Mucosa of rectum (tissue), 2 donors: Measurements from ENCODE around the gene BRD4.

Experiments used
- H3K27ac ChIP-seq, 2 donors: one replicate each; pipeline ENCODE4 v1.7.0; 2013; ENCODE audit warnings: inconsistent platforms in 2 of 2, low read depth in 2 of 2, low read length in 2 of 2
- H3K27me3 ChIP-seq, 2 donors: one replicate each; pipeline ENCODE4 v1.7.0; 2013; ENCODE audit warnings: low read length in 2 of 2; ENCODE audit not compliant: control insufficient read depth in 2 of 2, insufficient read depth in 2 of 2
- H3K36me3 ChIP-seq, 2 donors: one replicate each; pipeline ENCODE4 v1.7.0; 2013; ENCODE audit warnings: low read length in 2 of 2; ENCODE audit not compliant: control insufficient read depth in 2 of 2, insufficient read depth in 2 of 2
- H3K4me1 ChIP-seq, 2 donors: one replicate each; pipeline ENCODE4 v1.7.0; 2013; ENCODE audit warnings: low read length in 2 of 2, mild to moderate bottlenecking in 1 of 2; ENCODE audit not compliant: control insufficient read depth in 2 of 2, insufficient read depth in 2 of 2
- H3K4me3 ChIP-seq, 2 donors: one replicate each; pipeline ENCODE4 v1.7.0; 2013; ENCODE audit warnings: low read length in 2 of 2
- H3K9ac ChIP-seq, 2 donors: one replicate each; pipeline ENCODE4 v1.7.0; 2013; ENCODE audit warnings: low read length in 2 of 2, low read depth in 1 of 2, mild to moderate bottlenecking in 1 of 2
- H3K9me3 ChIP-seq, 2 donors: one replicate each; pipeline ENCODE4 v1.7.0; 2013; ENCODE audit warnings: low read length in 2 of 2; ENCODE audit not compliant: control insufficient read depth in 2 of 2
- donor health status: healthy.
- donor health status: Normal muscosa, but diverticular disease.

BRD4 gene

GRCh38 chr19:15259907-15260306, 72.4 kb downstream of the BRD4 start:
- Histone ChIP-seq H3K36me3 (peaks cover 75 to 90% of the 10 kb centered on the region in 2 donors), H3K27ac (no peak overlapping the region), H3K9ac (no peak overlapping the region), H3K4me1 (peaks cover 0 to 5% of the 10 kb centered on the region in 2 donors), H3K9me3 (no peaks in the 10 kb centered on the region), H3K27me3 (no peaks in the 10 kb centered on the region), H3K4me3 (no peak overlapping the region)

GRCh38 chr19:15257782-15258181, 74.6 kb downstream of the BRD4 start:
- Histone ChIP-seq H3K4me3 (no peak overlapping the region), H3K9me3 (no peaks in the 10 kb centered on the region), H3K27me3 (no peaks in the 10 kb centered on the region), H3K4me1 (no peaks in the 10 kb centered on the region), H3K27ac (no peak overlapping the region), H3K36me3 (peaks cover 76 to 90% of the 10 kb centered on the region in 2 donors), H3K9ac (no peak overlapping the region)

GRCh38 chr19:15256708-15257331, 75.5 kb downstream of the BRD4 start:
- Histone ChIP-seq H3K9me3 (no peaks in the 10 kb centered on the region), H3K27ac (no peak overlapping the region), H3K36me3 (peaks cover 80 to 92% of the 10 kb centered on the region in 2 donors), H3K4me3 (no peak overlapping the region), H3K4me1 (peaks cover 0 to 7% of the 10 kb centered on the region in 2 donors), H3K9ac (no peak overlapping the region), H3K27me3 (no peaks in the 10 kb centered on the region)

GRCh38 chr19:15255359-15255990, 76.9 kb downstream of the BRD4 start:
- Histone ChIP-seq H3K27ac (no peak overlapping the region), H3K36me3 (peaks cover 82 to 86% of the 10 kb centered on the region in 2 donors), H3K4me3 (no peak overlapping the region), H3K27me3 (no peaks in the 10 kb centered on the region), H3K9me3 (no peaks in the 10 kb centered on the region), H3K9ac (no peak overlapping the region), H3K4me1 (peaks cover 0 to 15% of the 10 kb centered on the region in 2 donors)

DNA sequence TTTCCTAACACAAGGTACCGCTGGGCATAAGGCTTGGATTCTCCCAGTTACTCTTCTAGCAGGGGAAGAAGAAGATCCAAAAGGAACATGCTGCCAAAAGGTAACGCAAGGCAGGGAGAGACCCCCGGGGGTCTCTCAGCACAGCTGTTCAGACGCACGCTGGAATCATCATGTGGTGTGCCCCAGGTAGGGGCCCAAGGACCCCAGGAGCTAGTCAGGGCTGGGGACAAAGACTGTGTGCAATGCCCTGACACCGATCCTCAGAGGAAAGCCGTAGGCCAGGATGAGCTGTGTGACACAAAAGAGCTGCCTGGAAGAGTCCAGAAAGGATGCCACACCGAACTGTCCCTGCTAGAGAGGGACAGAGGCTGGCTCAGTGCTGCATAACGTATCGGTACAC, 77.8 kb downstream of the BRD4 start:
- Histone ChIP-seq H3K36me3 (peaks cover 79 to 81% of the 10 kb centered on the region in 2 donors), H3K4me3 (no peak overlapping the region), H3K4me1 (peaks cover 5 to 22% of the 10 kb centered on the region in 2 donors), H3K27ac (no peak overlapping the region), H3K9me3 (no peaks in the 10 kb centered on the region), H3K27me3 (no peaks in the 10 kb centered on the region), H3K9ac (no peak overlapping the region)

DNA sequence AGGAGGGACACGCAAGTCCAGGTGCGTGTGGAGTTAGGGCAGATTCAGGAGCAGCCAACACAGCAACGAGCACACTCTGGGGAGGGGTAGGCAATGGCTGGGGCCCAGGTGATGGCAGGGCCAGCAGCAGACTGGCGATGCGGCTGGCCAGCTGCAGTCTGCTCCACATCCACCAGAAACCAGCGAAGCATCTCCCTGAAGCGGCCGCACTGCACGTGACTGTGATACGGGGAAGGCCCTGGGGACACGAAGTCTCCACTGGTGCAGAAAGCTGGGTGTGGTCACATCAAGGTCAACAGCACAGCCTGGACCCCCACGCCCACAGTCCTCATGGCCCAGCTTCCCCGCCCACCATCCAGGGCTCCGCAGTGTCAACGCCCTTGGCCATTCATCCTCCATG, 78.8 kb downstream of the BRD4 start:
- Histone ChIP-seq H3K9ac (no peak overlapping the region), H3K4me3 (no peak overlapping the region), H3K27ac (no peak overlapping the region), H3K36me3 (peaks cover 77 to 78% of the 10 kb centered on the region in 2 donors), H3K9me3 (no peaks in the 10 kb centered on the region), H3K27me3 (no peaks in the 10 kb centered on the region), H3K4me1 (peaks cover 16 to 33% of the 10 kb centered on the region in 2 donors)

DNA sequence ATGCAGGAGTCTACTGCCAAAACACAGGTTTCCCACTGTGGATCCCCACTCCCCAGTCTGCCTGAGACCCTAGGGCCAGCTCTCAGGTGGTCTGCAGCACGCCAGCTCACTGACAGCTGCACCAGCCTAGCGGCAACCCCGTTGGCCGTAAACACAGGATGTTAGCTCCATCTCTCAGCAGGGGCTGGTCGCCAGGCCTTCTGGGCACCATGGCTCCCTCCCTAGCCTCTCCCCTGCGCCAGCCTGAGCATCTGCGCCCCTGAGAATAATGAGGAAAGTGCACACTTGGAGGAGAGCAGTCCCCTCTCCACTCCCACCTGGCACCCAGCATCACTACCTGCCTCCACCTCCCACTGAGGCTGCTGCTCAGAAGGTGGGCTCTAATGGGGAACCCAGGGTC, 79.3 kb downstream of the BRD4 start:
- Histone ChIP-seq H3K9ac (no peak overlapping the region), H3K4me1 (peaks cover 20 to 37% of the 10 kb centered on the region in 2 donors), H3K27ac (no peak overlapping the region), H3K27me3 (no peaks in the 10 kb centered on the region), H3K4me3 (no peak overlapping the region), H3K36me3 (peaks cover 76 to 77% of the 10 kb centered on the region in 2 donors), H3K9me3 (no peaks in the 10 kb centered on the region)

DNA sequence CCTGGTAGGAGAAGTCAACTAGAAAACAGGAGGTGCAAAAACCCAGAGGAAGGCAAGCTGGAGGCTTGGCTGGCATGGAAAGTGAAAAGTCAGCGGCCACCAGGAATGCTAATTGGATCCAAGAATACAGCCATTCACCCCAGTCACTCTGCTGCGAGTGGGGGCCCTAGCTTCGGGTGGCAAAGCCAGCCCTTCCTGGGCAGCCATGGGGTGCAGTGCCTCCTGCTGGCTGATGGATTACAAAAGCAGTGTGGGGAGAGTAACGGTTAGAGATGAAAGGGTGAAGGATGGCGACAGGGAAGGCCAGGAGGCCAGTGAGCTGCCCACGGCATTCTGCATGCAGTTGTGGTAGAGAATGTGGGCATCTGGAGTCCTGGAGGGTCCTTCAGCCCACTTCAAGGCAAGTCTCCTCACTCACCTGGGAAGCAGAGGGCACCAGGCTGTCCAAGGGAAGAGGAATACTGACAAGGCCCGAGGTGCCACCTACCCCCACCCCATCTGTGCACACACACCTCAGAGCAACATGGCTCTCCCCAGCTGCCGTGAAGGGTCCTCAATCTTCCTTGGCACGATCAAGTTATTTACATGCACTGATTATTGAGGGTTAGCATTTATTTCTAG, 79.8 kb downstream of the BRD4 start:
- Histone ChIP-seq H3K4me1 (peaks cover 20 to 43% of the 10 kb centered on the region in 2 donors), H3K27me3 (no peaks in the 10 kb centered on the region), H3K9me3 (no peaks in the 10 kb centered on the region), H3K9ac (no peak overlapping the region), H3K36me3 (peaks cover 73 to 76% of the 10 kb centered on the region in 2 donors), H3K4me3 (no peak overlapping the region), H3K27ac (peak overlapping the region; percentile 52 to 54)

DNA sequence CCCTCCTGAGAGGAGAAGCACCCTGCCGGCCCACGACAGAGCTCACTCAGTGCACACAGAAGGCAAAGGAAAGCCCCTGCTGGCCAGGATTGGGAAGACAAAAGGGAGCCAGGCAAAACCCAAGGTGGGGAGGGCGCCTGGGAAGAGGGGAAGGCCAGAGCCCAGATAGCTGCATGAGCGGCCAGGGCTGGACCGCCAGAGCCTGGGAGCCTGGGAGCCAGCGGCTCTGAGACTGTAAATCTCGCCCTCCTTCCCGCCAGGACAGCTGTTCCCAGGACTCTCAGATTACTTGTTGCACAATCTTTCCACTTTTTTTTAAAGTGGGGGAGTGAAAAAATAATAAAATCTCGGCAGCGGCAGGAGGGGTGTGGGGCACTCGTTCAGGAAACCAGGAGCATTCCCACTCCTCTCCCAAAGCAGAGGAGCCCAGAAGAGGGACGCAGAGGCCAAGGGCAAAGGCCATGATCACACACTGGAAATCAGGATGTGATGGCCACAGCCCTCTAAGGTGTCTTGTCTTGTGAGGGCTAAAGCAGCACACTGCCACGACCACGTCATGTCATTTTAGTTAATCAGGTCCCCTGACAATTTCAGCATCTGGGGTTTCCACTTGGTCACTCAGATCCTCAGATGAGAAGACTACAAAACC, 80.5 kb downstream of the BRD4 start:
- no peaks in the 10 kb centered on the region for H3K9me3 ChIP-seq
- H3K4me1 ChIP-seq, result peaks cover 23 to 47% of the 10 kb centered on the region in 2 donors
- no peak overlapping the region for H3K9ac ChIP-seq
- H3K27ac ChIP-seq, result peak overlapping the region; percentile 54 to 70
- H3K27me3 ChIP-seq, result no peaks in the 10 kb centered on the region
- no peak overlapping the region for H3K4me3 ChIP-seq
- H3K36me3 ChIP-seq, result peaks cover 70 to 76% of the 10 kb centered on the region in 2 donors
